Measurements from ENCODE around the gene CTRB1. TPM values are rescaled to one million over a fixed set of nuclear protein-coding genes. Genes with fewer than 3 reads are reported as not detected.

Gene CTRB1
- total RNA-seq, 6 experiments from 2014 or later: not detected

DNA sequence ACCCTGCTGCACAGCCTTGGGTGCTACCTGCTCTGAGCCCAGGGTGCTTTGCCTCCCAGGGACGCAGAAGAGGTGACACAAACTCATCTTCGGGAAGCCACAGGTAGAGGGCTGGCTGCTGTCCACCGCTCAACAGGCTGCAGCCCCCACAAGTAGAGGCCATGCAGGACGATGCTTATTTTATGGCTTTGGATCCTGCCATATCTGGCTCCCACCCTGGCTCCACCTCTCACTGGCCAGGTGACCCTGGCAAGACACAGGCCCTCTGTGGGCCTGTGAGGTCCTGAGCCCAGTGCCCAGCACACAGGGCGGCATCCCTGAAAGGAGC lies 44.0 kb downstream of the CTRB1 start:
- H3K27me3 Mint-ChIP-seq (ENCODE audit: insufficient read depth): no peaks in the 10 kb centered on the region; the same call in 1 of the 2 replicates
- H3K27ac Mint-ChIP-seq: peak overlapping the region; percentile 80
- TF ChIP-seq, protein P1, sequence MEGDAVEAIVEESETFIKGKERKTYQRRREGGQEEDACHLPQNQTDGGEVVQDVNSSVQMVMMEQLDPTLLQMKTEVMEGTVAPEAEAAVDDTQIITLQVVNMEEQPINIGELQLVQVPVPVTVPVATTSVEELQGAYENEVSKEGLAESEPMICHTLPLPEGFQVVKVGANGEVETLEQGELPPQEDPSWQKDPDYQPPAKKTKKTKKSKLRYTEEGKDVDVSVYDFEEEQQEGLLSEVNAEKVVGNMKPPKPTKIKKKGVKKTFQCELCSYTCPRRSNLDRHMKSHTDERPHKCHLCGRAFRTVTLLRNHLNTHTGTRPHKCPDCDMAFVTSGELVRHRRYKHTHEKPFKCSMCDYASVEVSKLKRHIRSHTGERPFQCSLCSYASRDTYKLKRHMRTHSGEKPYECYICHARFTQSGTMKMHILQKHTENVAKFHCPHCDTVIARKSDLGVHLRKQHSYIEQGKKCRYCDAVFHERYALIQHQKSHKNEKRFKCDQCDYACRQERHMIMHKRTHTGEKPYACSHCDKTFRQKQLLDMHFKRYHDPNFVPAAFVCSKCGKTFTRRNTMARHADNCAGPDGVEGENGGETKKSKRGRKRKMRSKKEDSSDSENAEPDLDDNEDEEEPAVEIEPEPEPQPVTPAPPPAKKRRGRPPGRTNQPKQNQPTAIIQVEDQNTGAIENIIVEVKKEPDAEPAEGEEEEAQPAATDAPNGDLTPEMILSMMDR (IDR thresholded peaks at IDR 0.05): no peak
- peak overlapping the region; percentile 88 for H3K4me3 Mint-ChIP-seq
- H3K9me3 Mint-ChIP-seq: no peaks in the 10 kb centered on the region
- peaks cover 22% of the 10 kb centered on the region for H3K36me3 Mint-ChIP-seq (ENCODE audit: low read depth)
- H3K4me1 Mint-ChIP-seq (ENCODE audit: low read depth): peaks cover 64% of the 10 kb centered on the region
- DNase-seq: no peak

DNA sequence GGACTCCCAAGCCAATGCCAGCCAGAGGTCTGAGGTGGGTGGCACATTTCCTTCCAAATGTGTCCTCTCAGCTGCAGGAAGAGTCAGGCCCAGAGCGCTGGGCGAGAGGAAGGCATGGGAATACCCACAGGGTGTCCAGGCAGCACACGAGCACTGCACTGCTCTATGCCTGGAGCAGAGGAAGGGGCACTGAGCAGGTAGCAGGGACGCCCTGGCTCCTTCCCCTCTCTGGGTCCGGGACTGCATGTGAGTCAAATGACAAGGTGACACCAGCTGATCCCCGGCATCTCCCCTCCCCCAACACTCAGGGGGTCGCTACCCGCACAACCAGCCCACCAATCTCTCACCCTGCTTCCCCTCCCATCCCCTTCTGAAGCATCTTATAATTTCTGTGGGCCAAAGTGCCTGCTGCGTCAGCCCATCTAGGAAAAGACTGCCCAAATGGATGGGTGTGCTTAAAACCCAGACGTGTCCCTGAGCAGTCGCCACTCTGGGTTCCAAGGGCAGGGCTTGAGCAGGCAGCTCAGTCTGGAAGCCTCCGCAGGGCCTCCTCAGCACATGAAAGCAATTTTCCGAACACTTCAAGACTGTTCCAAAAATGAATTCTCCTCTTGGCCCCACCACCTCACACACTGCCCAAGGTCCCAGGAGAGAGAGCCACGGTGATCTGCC lies 44.6 kb downstream of the CTRB1 start:
- peaks cover 62% of the 10 kb centered on the region for H3K4me1 Mint-ChIP-seq (ENCODE audit: low read depth)

DNA sequence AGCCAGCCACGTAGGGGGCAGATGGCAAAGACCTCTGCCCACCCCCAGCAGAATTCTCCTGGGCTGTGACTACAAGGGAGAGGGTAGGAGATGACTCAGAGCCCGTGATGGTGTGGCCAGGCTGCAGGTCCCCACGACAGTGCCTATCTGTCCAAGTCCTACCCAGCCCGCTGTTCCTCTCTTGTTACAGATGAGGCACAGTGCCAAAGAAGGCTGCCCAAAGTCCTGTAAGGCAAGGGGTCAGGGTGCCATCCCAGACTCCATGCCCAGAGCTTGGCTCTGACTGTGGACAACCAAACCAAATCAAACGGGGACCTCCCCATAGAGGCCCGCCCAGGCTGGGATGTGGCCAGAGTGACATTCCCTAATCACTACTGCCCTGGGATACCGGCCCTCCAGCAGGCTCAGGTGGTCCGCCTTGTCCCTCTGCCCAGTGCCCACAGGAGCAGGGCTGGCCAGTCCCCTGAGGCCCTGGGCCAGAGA lies 45.2 kb downstream of the CTRB1 start:
- Mint-ChIP-seq H3K4me3 (peak overlapping the region; percentile 88), H3K36me3 (ENCODE audit: low read depth) (peaks cover 15% of the 10 kb centered on the region; the same call in 1 of the 2 replicates), H3K4me1 (ENCODE audit: low read depth) (peaks cover 57% of the 10 kb centered on the region), H3K27me3 (ENCODE audit: insufficient read depth) (no peaks in the 10 kb centered on the region; the same call in 1 of the 2 replicates), H3K9me3 (no peaks in the 10 kb centered on the region), H3K27ac (peak overlapping the region; percentile 80)
- TF ChIP-seq, protein P1 (IDR thresholded peaks at IDR 0.05): no peak
- DNase-seq: no peak

More for the DNA sequence above, 44.6 kb downstream of the CTRB1 start:
- Mint-ChIP-seq H3K9me3 (no peaks in the 10 kb centered on the region), H3K4me3 (peak overlapping the region; percentile 88), H3K27ac (peak overlapping the region; percentile 80), H3K36me3 (ENCODE audit: low read depth) (peaks cover 16% of the 10 kb centered on the region), H3K27me3 (ENCODE audit: insufficient read depth) (no peaks in the 10 kb centered on the region; the same call in 1 of the 2 replicates)
- no peak for DNase-seq
- TF ChIP-seq, protein P1 (IDR thresholded peaks at IDR 0.05): no peak

DNA sequence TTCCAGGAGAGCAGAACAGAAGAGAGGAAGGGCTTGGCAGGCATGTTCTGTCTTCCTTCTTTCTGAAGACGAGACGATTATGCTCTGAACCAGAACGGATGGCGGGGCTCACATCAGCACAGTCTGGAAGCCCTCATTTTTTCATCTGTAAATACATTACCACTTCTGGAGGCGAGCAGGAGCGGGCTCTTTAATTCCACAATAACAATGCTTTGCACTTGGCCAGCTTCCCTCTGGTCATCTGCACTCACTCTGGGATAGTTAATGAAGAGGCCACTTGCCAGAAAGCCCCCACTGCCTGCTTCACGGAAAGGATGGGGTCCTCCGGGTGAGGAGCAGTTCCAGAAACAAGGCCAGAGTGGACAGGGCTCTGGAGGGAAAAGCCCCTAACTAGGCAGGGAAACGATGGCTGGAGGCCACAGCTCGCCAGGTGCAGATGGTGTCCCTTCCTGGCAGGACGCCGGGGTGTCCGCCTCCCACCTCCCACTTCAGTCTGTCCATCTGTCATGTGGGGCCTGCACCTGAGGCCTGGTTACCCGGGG lies 45.7 kb downstream of the CTRB1 start:
- H3K4me1 Mint-ChIP-seq (ENCODE audit: low read depth): peaks cover 54% of the 10 kb centered on the region
- H3K4me3 Mint-ChIP-seq: peak overlapping the region; percentile 88
- TF ChIP-seq, protein P1 (IDR thresholded peaks at IDR 0.05): no peak
- H3K27me3 Mint-ChIP-seq (ENCODE audit: insufficient read depth): no peaks in the 10 kb centered on the region; the same call in 1 of the 2 replicates
- H3K27ac Mint-ChIP-seq: peak overlapping the region; percentile 80
- H3K9me3 Mint-ChIP-seq: no peaks in the 10 kb centered on the region
- no peak for DNase-seq
- H3K36me3 Mint-ChIP-seq (ENCODE audit: low read depth): peaks cover 15% of the 10 kb centered on the region; the same call in 1 of the 2 replicates

DNA sequence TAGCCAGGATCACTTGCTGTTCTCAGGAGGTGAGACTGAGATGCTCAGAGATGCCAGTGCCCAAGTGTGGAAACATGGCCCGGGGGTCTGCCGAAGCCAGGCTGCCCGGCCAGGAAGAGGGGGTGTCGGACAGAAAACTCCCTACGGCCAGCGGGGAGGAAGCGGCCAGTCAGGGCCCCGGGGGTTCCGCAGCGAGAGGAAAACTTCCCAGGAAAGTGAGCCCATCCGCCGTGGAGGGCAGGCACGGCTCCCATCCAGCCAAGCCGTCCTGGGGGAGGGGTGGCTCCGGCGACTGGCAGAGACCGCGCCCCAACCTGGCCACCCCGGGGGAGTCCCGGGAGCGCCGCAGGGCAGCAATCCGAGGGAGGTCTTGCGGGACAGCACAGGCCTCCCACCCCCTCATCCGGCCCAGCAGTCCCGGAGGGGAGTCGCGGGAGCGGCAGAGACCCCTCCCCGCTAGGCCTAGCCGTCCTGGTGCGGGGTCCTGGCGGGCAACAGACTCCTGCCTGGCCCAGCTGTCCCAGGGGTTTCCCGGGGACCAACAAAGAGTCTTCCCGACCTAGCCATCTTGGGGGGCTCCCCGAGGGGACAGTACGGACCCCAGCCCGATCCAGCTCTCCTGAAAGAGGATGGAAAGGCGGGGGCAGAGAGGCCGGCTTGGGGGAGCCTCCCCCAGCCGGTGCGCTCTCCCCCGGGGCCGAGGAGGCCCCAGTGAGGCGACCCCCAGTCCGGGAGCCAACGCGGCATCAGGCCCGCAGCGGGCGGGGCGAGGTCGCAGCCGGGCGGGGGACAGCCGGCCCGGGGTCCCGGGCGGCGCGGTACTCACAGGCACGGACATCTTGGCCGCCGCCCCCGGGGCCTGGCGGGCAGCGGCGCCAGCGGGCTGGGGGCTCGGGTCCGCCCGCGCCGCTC lies 46.5 kb downstream of the CTRB1 start:
- Mint-ChIP-seq H3K27ac (peak overlapping the region; percentile 80), H3K4me1 (ENCODE audit: low read depth) (peaks cover 53% of the 10 kb centered on the region), H3K4me3 (peak overlapping the region; percentile 88), H3K27me3 (ENCODE audit: insufficient read depth) (no peaks in the 10 kb centered on the region; the same call in 1 of the 2 replicates), H3K36me3 (ENCODE audit: low read depth) (peaks cover 15% of the 10 kb centered on the region; the same call in 1 of the 2 replicates), H3K9me3 (no peaks in the 10 kb centered on the region)
- TF ChIP-seq, protein P1 (IDR thresholded peaks at IDR 0.05): no peak
- no peak for DNase-seq

All from HFFc6 (cell line).